Fibroblast of lung (primary cell): Measurements from ENCODE around the gene TBL3.

Source experiments
- CTCF ChIP-seq, 2 donors: IDR thresholded peaks in 1 of 2; conservative IDR thresholded peaks in 1 of 2; 1 replicate in 1 of 2; 2 replicates in 1 of 2; pipeline ENCODE4 v1.5.1; 2011 to 2012; ENCODE audit warnings: low read length in 2 of 2, control low read depth in 1 of 2, inconsistent platforms in 1 of 2, low read depth in 1 of 2, mild to moderate bottlenecking in 1 of 2
- EZH2 ChIP-seq: IDR thresholded peaks from 2 replicates; pipeline ENCODE4 v1.5.1; 2012; ENCODE audit warnings: low read length, control low read depth, mild to moderate bottlenecking; ENCODE audit errors: missing control alignments

DNA sequence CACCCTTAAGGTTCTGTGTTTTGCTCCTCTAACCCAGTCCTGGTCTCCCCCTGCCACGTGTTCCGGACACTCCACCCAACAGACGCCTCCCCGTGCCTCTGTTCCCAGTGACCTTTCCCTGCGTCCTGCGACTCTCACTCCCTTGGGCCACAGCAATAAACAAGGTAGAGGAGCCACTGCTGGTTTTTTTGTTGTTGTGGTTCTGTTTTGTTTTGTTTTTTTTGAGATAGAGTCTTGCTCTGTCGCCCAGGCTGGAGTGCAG is 44.0 kb downstream of the TBL3 start:
- TF ChIP-seq CTCF (conservative IDR thresholded peaks at IDR 0.05 in 1 of 2, IDR thresholded peaks at IDR 0.05 in 1 of 2; ENCODE audit: low read depth in 1 of 2, low read length in 2 of 2): no peak
- TF ChIP-seq EZH2: no peak
